Heart right ventricle (tissue), 16 donors: ENCODE measurements around the gene SRSF4. TPM values are rescaled to one million over a fixed set of nuclear protein-coding genes. Genes with fewer than 3 reads are reported as not detected.

Source experiments
- ATAC-seq, 8 donors: fragments of 200-7000 bp; cut with Tn5 transposase; one replicate each; pipeline ENCODE4 v1.9.1; 2020; ENCODE audit warnings: mild to moderate bottlenecking in 8 of 8, moderate library complexity in 8 of 8, moderate number of reproducible peaks in 1 of 8
- DNase-seq, 2 donors: peaks; one replicate each; pipeline ENCODE4 v3.0.0-alpha.2; 2020
- H3K27ac ChIP-seq, 10 donors: fragments of 200-600 bp; sonication (generic) in 2 of 10; one replicate each; pipeline versions ENCODE4 v1.5.0 to v1.8.0; 2020 to 2022; ENCODE audit warnings: mild to moderate bottlenecking in 3 of 10
- H3K27me3 ChIP-seq, 7 donors: fragments of 200-600 bp; one replicate each; pipeline ENCODE4 v1.8.0; 2021 to 2022; ENCODE audit warnings: mild to moderate bottlenecking in 2 of 7
- H3K36me3 ChIP-seq, 9 donors: fragments of 200-600 bp; sonication (generic) in 1 of 9; one replicate each; pipeline versions ENCODE4 v1.5.0 to v1.8.0; 2020 to 2022; ENCODE audit warnings: mild to moderate bottlenecking in 2 of 9
- H3K4me1 ChIP-seq, 9 donors: fragments of 200-600 bp; sonication (generic) in 1 of 9; one replicate each; pipeline versions ENCODE4 v1.5.0 to v1.8.0; 2020 to 2022; ENCODE audit warnings: mild to moderate bottlenecking in 4 of 9
- H3K4me3 ChIP-seq, 10 donors: fragments of 200-600 bp; sonication (generic) in 2 of 10; one replicate each; pipeline versions ENCODE4 v1.5.0 to v1.8.0; 2020 to 2022; ENCODE audit warnings: mild to moderate bottlenecking in 7 of 10, moderate library complexity in 2 of 10
- H3K9me3 ChIP-seq, 11 donors: fragments of 200-600 bp in 10 of 11; sonication (generic) in 2 of 11; one replicate each; pipeline versions ENCODE4 v1.5.0 to v1.8.0; 2013 to 2022; ENCODE audit warnings: mild to moderate bottlenecking in 2 of 11, control low read depth in 1 of 11, moderate library complexity in 1 of 11
- WGBS, 2 donors: extraction: QIAGEN DNeasy Blood & Tissue Kit; methylation state at CpG; one replicate each; pipeline ENCODE4 v1.1.7; 2013; ENCODE audit warnings: inconsistent platforms in 1 of 2; 5-methylcytosine and 5-hydroxymethylcytosine counted together
- intact Hi-C, 10 donors: fragments of 100-400 bp; cut with DNase I; formaldehyde crosslinking; loops; one replicate each; pipeline versions ENCODE4 v1.11.1 to v1.14.2; 2022
- polyA plus RNA-seq, 2 donors: library from polyadenylated mRNA; stranded (reverse); fragments of 200-250 nt; gene quantifications; one replicate each; pipeline ENCODE4 v1.2.3, GENCODE V29; 2013
- total RNA-seq, 10 donors: library from RNA; stranded (reverse); fragmentation: NEBNext Ultra II Directional in 3 of 10; extraction: Animal tissue kit (Norgen Biotek cat#: 25700) in 3 of 10; gene quantifications; one replicate each; pipeline versions ENCODE4 v1.2.1 to v1.2.4, GENCODE V29; 2021 to 2023
- TF ChIP-seq, protein P1 (sequence below), 9 donors: fragments of 200-600 bp; sonication (generic) in 2 of 9; IDR thresholded peaks; one replicate each; pipeline versions ENCODE4 v1.5.0 to v1.8.0; 2021 to 2022; ENCODE audit warnings: antibody characterized with exemption in 9 of 9, mild to moderate bottlenecking in 5 of 9, moderate library complexity in 1 of 9
- donor health status: Arrhythmogenic right ventricular cardiomyopathy.
- donor health status: ischemic (EF 13 %, LVEDD 7.1; RV severe dilation, severe dysfunction).
- donor health status: healthy with polysubstance abuse.
- donor health status: DM: no; HTN: yes; CAD: no.
- donor health status: DM: no; HTN: no; CAD: no.
- donor health status: ischemic (EF 25% LVEDD 6.9; RV normal size, moderate dysfunction).
- donor health status: ischemic (EF 25% LVEDD 5.7; RV mildly dilated, moderate dysfunction).
- donor health status: healthy.
- donor health status: DM: yes; HTN: yes; CAD: no.
- donor health status: Ischemic cardiomyopathy.
- donor health status: ischemic (EF 35%, LVEDD 5.7; RV mildly dilated, moderate dysfunction).
- donor health status: nonischemic (EF 11% LVEDD 7.7; RV severe dilation, severe dysfunction).
- donor health status: DM: yes; HTN: yes; CAD: no.
- donor health status: PGD.
- donor health status: ischemic (EF 29% LVEDD 5.4; RV normal size, mild dysfunction).
- donor health status: nonischemic (EF 23%, LVEDD 6.1; RV moderate dilation, normal function).

SRSF4 gene
- total and polyA plus RNA-seq, 12 donors = 40.8 to 67.8 (median 49.0) TPM

GRCh38 chr1:29213055-29213454 is 31.4 kb upstream of the SRSF4 start:
- peaks cover 0 to 9% (median 0%) of the 10 kb centered on the region in 9 donors for H3K4me1 ChIP-seq
- ATAC-seq (peak in 2 of 8 donors; percentile 12 to 37), DNase-seq (no peak)
- TF ChIP-seq, protein P1, sequence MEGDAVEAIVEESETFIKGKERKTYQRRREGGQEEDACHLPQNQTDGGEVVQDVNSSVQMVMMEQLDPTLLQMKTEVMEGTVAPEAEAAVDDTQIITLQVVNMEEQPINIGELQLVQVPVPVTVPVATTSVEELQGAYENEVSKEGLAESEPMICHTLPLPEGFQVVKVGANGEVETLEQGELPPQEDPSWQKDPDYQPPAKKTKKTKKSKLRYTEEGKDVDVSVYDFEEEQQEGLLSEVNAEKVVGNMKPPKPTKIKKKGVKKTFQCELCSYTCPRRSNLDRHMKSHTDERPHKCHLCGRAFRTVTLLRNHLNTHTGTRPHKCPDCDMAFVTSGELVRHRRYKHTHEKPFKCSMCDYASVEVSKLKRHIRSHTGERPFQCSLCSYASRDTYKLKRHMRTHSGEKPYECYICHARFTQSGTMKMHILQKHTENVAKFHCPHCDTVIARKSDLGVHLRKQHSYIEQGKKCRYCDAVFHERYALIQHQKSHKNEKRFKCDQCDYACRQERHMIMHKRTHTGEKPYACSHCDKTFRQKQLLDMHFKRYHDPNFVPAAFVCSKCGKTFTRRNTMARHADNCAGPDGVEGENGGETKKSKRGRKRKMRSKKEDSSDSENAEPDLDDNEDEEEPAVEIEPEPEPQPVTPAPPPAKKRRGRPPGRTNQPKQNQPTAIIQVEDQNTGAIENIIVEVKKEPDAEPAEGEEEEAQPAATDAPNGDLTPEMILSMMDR (IDR thresholded peaks at IDR 0.05) = no peak
- H3K4me3 ChIP-seq = no peak overlapping the region
- 66 to 73% methylated on average over 5 of the region's 5 CpGs for WGBS, 2 donors
- intact Hi-C loops = no loop called here
- H3K27ac ChIP-seq = no peak overlapping the region
- H3K36me3 ChIP-seq = peaks cover 0 to 76% (median 29%) of the 10 kb centered on the region in 9 donors
- H3K9me3 ChIP-seq = no peaks in the 10 kb centered on the region
- H3K27me3 ChIP-seq = no peaks in the 10 kb centered on the region

- intact Hi-C loops = no loop called here
- ATAC-seq = peak in 1 of 8 donors; percentile 21
- Histone ChIP-seq H3K27me3 (no peaks in the 10 kb centered on the region), H3K36me3 (peaks cover 0 to 78% (median 29%) of the 10 kb centered on the region in 9 donors), H3K4me3 (no peak overlapping the region), H3K27ac (no peak overlapping the region), H3K4me1 (peaks cover 0 to 17% (median 0%) of the 10 kb centered on the region in 9 donors), H3K9me3 (no peaks in the 10 kb centered on the region)
- no peak for DNase-seq
- WGBS, 2 donors = 86 to 93% methylated on average over 12 of the region's 12 CpGs
- TF ChIP-seq, protein P1 (IDR thresholded peaks at IDR 0.05) = no peak
Measured at GRCh38 chr1:29211086-29212030, 29.7 kb upstream of the SRSF4 start.

DNA sequence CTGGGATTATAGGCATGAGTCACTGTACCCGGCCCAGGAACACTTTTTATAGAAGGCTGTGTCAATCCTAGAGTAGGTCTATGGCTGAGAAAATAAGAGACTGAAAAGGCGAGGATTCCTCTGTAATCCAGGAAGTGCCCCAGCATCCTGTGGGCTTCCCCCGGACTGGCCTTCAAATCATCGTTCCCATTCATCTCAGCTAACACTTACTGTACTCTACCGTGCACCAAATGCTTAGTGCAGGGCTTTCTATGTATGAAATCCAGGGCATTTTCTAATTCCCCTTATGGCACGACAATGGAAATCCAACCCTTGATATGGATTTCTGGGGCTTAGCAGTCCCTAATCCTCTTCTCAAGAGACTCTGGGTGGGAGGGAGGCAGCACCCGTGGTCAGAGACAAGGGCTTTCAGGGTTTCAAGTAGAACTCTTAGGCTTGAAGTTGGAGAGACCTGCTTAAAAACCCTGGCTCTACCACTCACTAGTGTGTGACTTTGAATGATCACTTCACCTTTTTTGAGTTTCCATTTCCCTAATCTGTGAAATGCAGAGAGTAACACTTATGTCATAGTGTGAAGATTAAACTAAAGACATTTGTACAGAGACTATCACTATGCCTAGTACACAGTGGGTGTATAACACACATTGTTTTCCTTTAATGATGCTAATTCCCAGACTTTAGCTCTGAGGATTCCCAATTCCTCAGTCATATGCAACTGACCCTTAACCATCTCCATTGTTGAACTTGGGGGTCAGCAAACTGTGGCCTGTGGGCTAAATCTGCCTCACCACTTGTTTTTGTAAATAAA is 28.8 kb upstream of the SRSF4 start:
- peaks cover 0 to 78% (median 31%) of the 10 kb centered on the region in 9 donors for H3K36me3 ChIP-seq
- no peak for ATAC-seq
- 70 to 72% methylated on average over 7 of the region's 7 CpGs for WGBS, 2 donors
- peaks cover 0 to 17% (median 0%) of the 10 kb centered on the region in 9 donors for H3K4me1 ChIP-seq
- no peaks in the 10 kb centered on the region for H3K27me3 ChIP-seq
- intact Hi-C loops = no loop called here
- TF ChIP-seq, protein P1 (IDR thresholded peaks at IDR 0.05) = no peak
- H3K27ac ChIP-seq = no peak overlapping the region
- no peaks in the 10 kb centered on the region for H3K9me3 ChIP-seq
- no peak overlapping the region for H3K4me3 ChIP-seq
- DNase-seq = no peak

- no peak for DNase-seq
- H3K36me3 ChIP-seq = peaks cover 0 to 78% (median 26%) of the 10 kb centered on the region in 9 donors
- intact Hi-C loops = loop anchor here in 3 of 10 donors (10.0 kb wide), 4 partner anchors 164 to 424 kb away; no protein-coding TSS in a partner anchor
Measured at GRCh38 chr1:29209173-29209572, 27.5 kb upstream of the SRSF4 start.

More at GRCh38 chr1:29209173-29209572, 27.5 kb upstream of the SRSF4 start:
- Histone ChIP-seq H3K27ac (no peak overlapping the region), H3K27me3 (no peaks in the 10 kb centered on the region), H3K9me3 (no peaks in the 10 kb centered on the region), H3K4me3 (no peak overlapping the region), H3K4me1 (peaks cover 0 to 17% (median 0%) of the 10 kb centered on the region in 9 donors)
- 66 to 75% methylated on average over 5 of the region's 5 CpGs for WGBS, 2 donors
- TF ChIP-seq, protein P1 (IDR thresholded peaks at IDR 0.05) = no peak
- ATAC-seq = no peak
